Suprapubic skin (tissue), 3 donors: ENCODE data around the gene RFFL.

Source experiments
- POLR2AphosphoS5 ChIP-seq, 3 donors: sonication (generic); formaldehyde crosslinking; IDR thresholded peaks; one replicate each; pipeline ENCODE4 v1.6.1; 2017; ENCODE audit warnings: antibody characterized with exemption in 3 of 3
- TF ChIP-seq, protein P1 (sequence below), 2 donors: fragments of 200-600 bp in 1 of 2; fragments of 450-650 bp in 1 of 2; sonication (generic) in 1 of 2; IDR thresholded peaks; one replicate each; pipeline ENCODE4 v1.5.1; 2016 to 2019; ENCODE audit warnings: antibody characterized with exemption in 2 of 2, mild to moderate bottlenecking in 1 of 2, moderate library complexity in 1 of 2

DNA sequence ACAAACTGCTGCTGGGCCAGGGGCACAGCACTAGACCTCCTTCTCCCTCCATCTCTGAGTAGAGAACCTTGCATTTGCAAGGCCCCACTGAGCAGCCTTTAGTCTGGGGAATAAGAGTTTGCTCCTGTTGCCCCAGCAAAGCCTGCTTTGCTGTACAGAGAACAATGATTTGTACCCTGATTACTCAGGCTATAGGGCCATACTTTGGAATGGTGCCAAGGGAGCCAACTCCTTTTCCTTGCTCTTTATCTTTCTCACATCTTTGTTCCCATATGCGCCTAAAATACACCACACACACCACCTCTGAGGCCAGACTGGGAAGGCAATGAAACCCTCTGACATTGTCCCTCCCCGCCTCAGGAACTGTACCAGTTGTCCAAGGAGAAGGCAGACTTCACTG is 62.0 kb downstream of the RFFL start:
- TF ChIP-seq, protein P1, sequence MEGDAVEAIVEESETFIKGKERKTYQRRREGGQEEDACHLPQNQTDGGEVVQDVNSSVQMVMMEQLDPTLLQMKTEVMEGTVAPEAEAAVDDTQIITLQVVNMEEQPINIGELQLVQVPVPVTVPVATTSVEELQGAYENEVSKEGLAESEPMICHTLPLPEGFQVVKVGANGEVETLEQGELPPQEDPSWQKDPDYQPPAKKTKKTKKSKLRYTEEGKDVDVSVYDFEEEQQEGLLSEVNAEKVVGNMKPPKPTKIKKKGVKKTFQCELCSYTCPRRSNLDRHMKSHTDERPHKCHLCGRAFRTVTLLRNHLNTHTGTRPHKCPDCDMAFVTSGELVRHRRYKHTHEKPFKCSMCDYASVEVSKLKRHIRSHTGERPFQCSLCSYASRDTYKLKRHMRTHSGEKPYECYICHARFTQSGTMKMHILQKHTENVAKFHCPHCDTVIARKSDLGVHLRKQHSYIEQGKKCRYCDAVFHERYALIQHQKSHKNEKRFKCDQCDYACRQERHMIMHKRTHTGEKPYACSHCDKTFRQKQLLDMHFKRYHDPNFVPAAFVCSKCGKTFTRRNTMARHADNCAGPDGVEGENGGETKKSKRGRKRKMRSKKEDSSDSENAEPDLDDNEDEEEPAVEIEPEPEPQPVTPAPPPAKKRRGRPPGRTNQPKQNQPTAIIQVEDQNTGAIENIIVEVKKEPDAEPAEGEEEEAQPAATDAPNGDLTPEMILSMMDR (IDR thresholded peaks at IDR 0.05): no peak
- no peak for TF ChIP-seq POLR2AphosphoS5 (IDR thresholded peaks at IDR 0.05)
